ENCODE data around the gene ABHD4.

DNA sequence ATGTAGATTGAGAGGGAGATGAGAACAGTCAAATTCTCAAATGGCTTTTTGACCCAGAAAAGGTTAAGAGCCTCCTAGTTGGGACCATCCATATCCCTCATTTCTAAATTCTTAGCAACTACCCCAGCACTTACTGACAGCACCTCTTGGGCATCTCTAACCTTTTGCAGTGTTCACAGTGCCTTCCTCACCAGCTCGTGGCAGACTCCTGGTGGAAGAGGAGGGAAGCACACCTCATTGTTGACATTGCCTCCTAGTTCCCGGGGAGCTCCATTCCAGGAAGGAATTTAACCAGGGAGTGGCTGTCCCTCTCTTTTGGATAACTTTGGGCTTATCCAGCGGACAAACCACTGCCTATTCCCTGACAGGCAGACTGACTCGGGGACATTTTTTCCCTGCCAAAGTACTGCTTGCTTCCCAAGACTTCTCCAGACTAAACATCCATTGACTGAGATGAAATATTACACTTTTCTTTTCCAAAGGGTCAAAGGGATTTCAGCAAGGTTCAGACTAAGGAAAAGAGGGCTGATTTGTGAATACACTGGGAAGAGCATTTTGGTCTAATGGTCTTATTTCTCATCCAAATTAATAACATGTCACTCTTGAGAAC, 55.0 kb downstream of the ABHD4 start:
- TF ChIP-seq, protein P1, sequence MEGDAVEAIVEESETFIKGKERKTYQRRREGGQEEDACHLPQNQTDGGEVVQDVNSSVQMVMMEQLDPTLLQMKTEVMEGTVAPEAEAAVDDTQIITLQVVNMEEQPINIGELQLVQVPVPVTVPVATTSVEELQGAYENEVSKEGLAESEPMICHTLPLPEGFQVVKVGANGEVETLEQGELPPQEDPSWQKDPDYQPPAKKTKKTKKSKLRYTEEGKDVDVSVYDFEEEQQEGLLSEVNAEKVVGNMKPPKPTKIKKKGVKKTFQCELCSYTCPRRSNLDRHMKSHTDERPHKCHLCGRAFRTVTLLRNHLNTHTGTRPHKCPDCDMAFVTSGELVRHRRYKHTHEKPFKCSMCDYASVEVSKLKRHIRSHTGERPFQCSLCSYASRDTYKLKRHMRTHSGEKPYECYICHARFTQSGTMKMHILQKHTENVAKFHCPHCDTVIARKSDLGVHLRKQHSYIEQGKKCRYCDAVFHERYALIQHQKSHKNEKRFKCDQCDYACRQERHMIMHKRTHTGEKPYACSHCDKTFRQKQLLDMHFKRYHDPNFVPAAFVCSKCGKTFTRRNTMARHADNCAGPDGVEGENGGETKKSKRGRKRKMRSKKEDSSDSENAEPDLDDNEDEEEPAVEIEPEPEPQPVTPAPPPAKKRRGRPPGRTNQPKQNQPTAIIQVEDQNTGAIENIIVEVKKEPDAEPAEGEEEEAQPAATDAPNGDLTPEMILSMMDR (IDR thresholded peaks at IDR 0.05), result peak; percentile 82
- no peak for TF ChIP-seq JUN (IDR thresholded peaks at IDR 0.05)
- TF ChIP-seq POLR2A (IDR thresholded peaks at IDR 0.05; ENCODE audit: low read length), result no peak
- no peak for TF ChIP-seq NR3C1 (IDR thresholded peaks at IDR 0.05)
- TF ChIP-seq EP300 (IDR thresholded peaks at IDR 0.05), result no peak
- TF ChIP-seq, protein P2, sequence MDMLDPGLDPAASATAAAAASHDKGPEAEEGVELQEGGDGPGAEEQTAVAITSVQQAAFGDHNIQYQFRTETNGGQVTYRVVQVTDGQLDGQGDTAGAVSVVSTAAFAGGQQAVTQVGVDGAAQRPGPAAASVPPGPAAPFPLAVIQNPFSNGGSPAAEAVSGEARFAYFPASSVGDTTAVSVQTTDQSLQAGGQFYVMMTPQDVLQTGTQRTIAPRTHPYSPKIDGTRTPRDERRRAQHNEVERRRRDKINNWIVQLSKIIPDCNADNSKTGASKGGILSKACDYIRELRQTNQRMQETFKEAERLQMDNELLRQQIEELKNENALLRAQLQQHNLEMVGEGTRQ (IDR thresholded peaks at IDR 0.05), result no peak

All from A549 (cell line).